Measurements from ENCODE around the gene NDFIP1. TPM values are rescaled to one million over a fixed set of nuclear protein-coding genes. Genes with fewer than 3 reads are reported as not detected.
A peak's percentile ranks its signal among the peaks of the same experiment; 100 is the strongest.

Gene NDFIP1
- total RNA-seq, 1 experiment from 2014 or later: 37.8 TPM

DNA sequence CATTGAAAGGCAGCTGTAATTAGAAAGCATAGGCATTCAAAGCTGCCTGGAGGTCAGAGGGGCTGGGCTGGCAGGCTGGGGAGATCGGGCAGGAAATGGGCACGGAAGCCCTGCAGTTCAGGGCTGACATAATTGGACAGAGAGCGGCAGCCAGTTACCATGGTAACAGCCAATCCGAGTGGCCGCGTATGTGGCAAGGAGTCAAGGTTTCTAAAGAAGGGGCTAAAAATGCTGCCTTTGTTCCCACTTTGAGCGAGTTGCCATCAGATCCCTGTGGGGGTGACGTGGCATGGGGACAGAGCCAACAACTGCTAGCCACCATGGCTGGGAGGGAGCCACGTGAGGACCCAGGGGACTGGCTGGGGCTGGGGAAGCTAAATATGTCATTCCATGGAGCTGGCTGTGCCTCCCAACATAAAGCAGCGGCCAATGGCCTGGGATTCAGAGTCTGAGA is 44.7 kb upstream of the NDFIP1 start:
- CTCF ChIA-PET: no interaction called here
- Histone ChIP-seq H3K36me3 (ENCODE audit: control insufficient read depth in 1 of 2, insufficient read depth in 2 of 2, low read length in 2 of 2) (no peaks in the 10 kb centered on the region), H3K79me2 (ENCODE audit: insufficient read depth, low read length) (no peaks in the 10 kb centered on the region), H3K27me3 (ENCODE audit: insufficient read depth, low read length) (no peaks in the 10 kb centered on the region), H3K9me3 (ENCODE audit: control insufficient read depth in 1 of 2, insufficient read depth in 1 of 2, low read depth in 1 of 2, low read length in 2 of 2) (no peaks in the 10 kb centered on the region), H3K4me1 (ENCODE audit: control insufficient read depth in 1 of 2, insufficient read depth in 2 of 2, low read length in 2 of 2) (peaks cover under 1 to 10% of the 10 kb centered on the region in 2 experiments), H4K20me1 (ENCODE audit: insufficient read depth) (no peaks in the 10 kb centered on the region), H3K27ac (ENCODE audit: low read depth, low read length) (no peak overlapping the region), H3K4me2 (ENCODE audit: low read length) (no peak overlapping the region), H2AFZ (ENCODE audit: low read depth, low read length, poor library complexity, severe bottlenecking) (no peak overlapping the region), H3K4me3 (replicated peaks in 1 of 2; ENCODE audit: low read depth in 1 of 2, low read length in 2 of 2) (no peak overlapping the region), H3K9ac (ENCODE audit: low read length) (no peak overlapping the region), H3K9me2 (ENCODE audit: insufficient read depth) (no peaks in the 10 kb centered on the region)
- no TSS peak for BruUV-seq (replicated peaks)
- DNase-seq (ENCODE audit: low read depth, low spot score) (no peak), ATAC-seq (0 out of 2 replicates have a peak, but pooled peaks have one; percentile 26)
- intact Hi-C loops (cut with micrococcal nuclease): no loop called here
- POLR2A ChIA-PET: no interaction called here
- RAD21 ChIA-PET (ENCODE audit: low non-redundant PET in 1 of 2, low total read pairs in 2 of 2, uncharacterized antibody in 2 of 2, unreplicated experiment in 2 of 2): interaction anchor here in 1 of 2 experiments (0.7 kb wide), 1 partner anchor 26 kb away, joined by 3 read pairs; no protein-coding TSS in a partner anchor
- TF ChIP-seq POLR2AphosphoS5 (IDR thresholded peaks at IDR 0.05; ENCODE audit: low read depth, low read length) (no peak), RAD21 (IDR thresholded peaks at IDR 0.05; ENCODE audit: low read depth) (no peak), SP1 (IDR thresholded peaks at IDR 0.05; ENCODE audit: low read depth) (no peak)

- no peaks in the 10 kb centered on the region for H3K27me3 ChIP-seq (ENCODE audit: insufficient read depth, low read length)
- H2AFZ ChIP-seq (ENCODE audit: low read depth, low read length, poor library complexity, severe bottlenecking): no peak overlapping the region
- TF ChIP-seq, protein P1, sequence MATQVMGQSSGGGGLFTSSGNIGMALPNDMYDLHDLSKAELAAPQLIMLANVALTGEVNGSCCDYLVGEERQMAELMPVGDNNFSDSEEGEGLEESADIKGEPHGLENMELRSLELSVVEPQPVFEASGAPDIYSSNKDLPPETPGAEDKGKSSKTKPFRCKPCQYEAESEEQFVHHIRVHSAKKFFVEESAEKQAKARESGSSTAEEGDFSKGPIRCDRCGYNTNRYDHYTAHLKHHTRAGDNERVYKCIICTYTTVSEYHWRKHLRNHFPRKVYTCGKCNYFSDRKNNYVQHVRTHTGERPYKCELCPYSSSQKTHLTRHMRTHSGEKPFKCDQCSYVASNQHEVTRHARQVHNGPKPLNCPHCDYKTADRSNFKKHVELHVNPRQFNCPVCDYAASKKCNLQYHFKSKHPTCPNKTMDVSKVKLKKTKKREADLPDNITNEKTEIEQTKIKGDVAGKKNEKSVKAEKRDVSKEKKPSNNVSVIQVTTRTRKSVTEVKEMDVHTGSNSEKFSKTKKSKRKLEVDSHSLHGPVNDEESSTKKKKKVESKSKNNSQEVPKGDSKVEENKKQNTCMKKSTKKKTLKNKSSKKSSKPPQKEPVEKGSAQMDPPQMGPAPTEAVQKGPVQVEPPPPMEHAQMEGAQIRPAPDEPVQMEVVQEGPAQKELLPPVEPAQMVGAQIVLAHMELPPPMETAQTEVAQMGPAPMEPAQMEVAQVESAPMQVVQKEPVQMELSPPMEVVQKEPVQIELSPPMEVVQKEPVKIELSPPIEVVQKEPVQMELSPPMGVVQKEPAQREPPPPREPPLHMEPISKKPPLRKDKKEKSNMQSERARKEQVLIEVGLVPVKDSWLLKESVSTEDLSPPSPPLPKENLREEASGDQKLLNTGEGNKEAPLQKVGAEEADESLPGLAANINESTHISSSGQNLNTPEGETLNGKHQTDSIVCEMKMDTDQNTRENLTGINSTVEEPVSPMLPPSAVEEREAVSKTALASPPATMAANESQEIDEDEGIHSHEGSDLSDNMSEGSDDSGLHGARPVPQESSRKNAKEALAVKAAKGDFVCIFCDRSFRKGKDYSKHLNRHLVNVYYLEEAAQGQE (IDR thresholded peaks at IDR 0.05; ENCODE audit: low read depth): no peak
- TF ChIP-seq TCF7L2 (IDR thresholded peaks at IDR 0.05; ENCODE audit: borderline replicate concordance, extremely low read depth, insufficient read depth, insufficient read length) (no peak), CEBPB (IDR thresholded peaks at IDR 0.05; ENCODE audit: low read depth) (no peak), ELF1 (IDR thresholded peaks at IDR 0.05; ENCODE audit: borderline replicate concordance, low read depth) (no peak), SRF (IDR thresholded peaks at IDR 0.05; ENCODE audit: low read depth) (no peak), ZFX (IDR thresholded peaks at IDR 0.05) (no peak), EZH2phosphoT487 (IDR thresholded peaks at IDR 0.05; ENCODE audit: borderline replicate concordance) (no peak)
- TF ChIP-seq, protein P2, sequence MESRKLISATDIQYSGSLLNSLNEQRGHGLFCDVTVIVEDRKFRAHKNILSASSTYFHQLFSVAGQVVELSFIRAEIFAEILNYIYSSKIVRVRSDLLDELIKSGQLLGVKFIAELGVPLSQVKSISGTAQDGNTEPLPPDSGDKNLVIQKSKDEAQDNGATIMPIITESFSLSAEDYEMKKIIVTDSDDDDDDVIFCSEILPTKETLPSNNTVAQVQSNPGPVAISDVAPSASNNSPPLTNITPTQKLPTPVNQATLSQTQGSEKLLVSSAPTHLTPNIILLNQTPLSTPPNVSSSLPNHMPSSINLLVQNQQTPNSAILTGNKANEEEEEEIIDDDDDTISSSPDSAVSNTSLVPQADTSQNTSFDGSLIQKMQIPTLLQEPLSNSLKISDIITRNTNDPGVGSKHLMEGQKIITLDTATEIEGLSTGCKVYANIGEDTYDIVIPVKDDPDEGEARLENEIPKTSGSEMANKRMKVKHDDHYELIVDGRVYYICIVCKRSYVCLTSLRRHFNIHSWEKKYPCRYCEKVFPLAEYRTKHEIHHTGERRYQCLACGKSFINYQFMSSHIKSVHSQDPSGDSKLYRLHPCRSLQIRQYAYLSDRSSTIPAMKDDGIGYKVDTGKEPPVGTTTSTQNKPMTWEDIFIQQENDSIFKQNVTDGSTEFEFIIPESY (IDR thresholded peaks at IDR 0.05; ENCODE audit: extremely low read depth, insufficient replicate concordance, low read length): no peak
- TF ChIP-seq, protein P3, sequence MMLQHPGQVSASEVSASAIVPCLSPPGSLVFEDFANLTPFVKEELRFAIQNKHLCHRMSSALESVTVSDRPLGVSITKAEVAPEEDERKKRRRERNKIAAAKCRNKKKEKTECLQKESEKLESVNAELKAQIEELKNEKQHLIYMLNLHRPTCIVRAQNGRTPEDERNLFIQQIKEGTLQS (IDR thresholded peaks at IDR 0.05): no peak
- ATAC-seq (no peak), DNase-seq (ENCODE audit: low read depth, low spot score) (no peak)
- H3K9me3 ChIP-seq (ENCODE audit: control insufficient read depth in 1 of 2, insufficient read depth in 1 of 2, low read depth in 1 of 2, low read length in 2 of 2): no peaks in the 10 kb centered on the region
- intact Hi-C loops (cut with micrococcal nuclease): no loop called here
- H4K20me1 ChIP-seq (ENCODE audit: insufficient read depth): no peaks in the 10 kb centered on the region
- H3K27ac ChIP-seq (ENCODE audit: low read depth, low read length): no peak overlapping the region
- no peak overlapping the region for H3K9ac ChIP-seq (ENCODE audit: low read length)
- H3K36me3 ChIP-seq (ENCODE audit: control insufficient read depth in 1 of 2, insufficient read depth in 2 of 2, low read length in 2 of 2): no peaks in the 10 kb centered on the region
- no peaks in the 10 kb centered on the region for H3K79me2 ChIP-seq (ENCODE audit: insufficient read depth, low read length)
- ChIA-PET POLR2A (no interaction called here), CTCF (no interaction called here), RAD21 (ENCODE audit: low non-redundant PET in 1 of 2, low total read pairs in 2 of 2, uncharacterized antibody in 2 of 2, unreplicated experiment in 2 of 2) (no interaction called here)
- H3K4me3 ChIP-seq (replicated peaks in 1 of 2; ENCODE audit: low read depth in 1 of 2, low read length in 2 of 2): no peak overlapping the region
- no peaks in the 10 kb centered on the region for H3K9me2 ChIP-seq (ENCODE audit: insufficient read depth)
- no peak overlapping the region for H3K4me2 ChIP-seq (ENCODE audit: low read length)
- BruUV-seq (replicated peaks): no TSS peak
- H3K4me1 ChIP-seq (ENCODE audit: control insufficient read depth in 1 of 2, insufficient read depth in 2 of 2, low read length in 2 of 2): no peaks in the 10 kb centered on the region
Measured at GRCh38 chr5:142065273-142065672, 43.3 kb upstream of the NDFIP1 start.

Measured in HCT116 (cell line).